Body of pancreas (tissue), 4 donors: ENCODE results near the gene GNAI2.

ENCODE experiments used
- POLR2A ChIP-seq, 3 donors: fragments of 450-650 bp; IDR thresholded peaks; one replicate each; pipeline ENCODE4 v1.6.1; 2016; ENCODE audit warnings: antibody characterized with exemption in 3 of 3, mild to moderate bottlenecking in 2 of 3
- TF ChIP-seq, protein P1 (sequence below), 7 experiments: fragments of 450-650 bp in 4 of 7; fragments of 200-600 bp in 3 of 7; sonication (generic) in 3 of 7; IDR thresholded peaks; one replicate each; pipeline ENCODE4 v1.5.1; 2016 to 2019; ENCODE audit warnings: antibody characterized with exemption in 7 of 7

DNA sequence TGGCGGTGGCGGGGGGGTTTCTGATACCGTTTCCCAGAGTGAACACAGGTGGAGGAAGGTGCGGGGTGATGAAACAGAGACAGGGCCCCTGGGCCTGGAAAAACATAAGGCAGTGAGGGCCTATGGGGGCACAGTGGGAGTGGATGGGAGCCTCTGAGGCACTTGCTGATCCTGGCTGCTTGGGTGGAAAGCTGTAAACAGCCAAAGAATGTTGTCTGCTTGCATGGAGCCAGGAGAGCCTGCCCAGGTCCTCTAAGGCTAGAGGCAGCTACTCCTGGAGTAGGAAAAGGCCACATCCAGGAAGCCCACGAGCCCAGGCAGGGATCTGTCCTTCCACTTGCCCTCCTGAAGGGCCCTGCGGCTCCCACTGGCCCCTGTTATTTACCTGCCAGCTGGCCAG, 30.0 kb downstream of the GNAI2 start:
- no peak for TF ChIP-seq POLR2A (IDR thresholded peaks at IDR 0.05)
- TF ChIP-seq, protein P1, sequence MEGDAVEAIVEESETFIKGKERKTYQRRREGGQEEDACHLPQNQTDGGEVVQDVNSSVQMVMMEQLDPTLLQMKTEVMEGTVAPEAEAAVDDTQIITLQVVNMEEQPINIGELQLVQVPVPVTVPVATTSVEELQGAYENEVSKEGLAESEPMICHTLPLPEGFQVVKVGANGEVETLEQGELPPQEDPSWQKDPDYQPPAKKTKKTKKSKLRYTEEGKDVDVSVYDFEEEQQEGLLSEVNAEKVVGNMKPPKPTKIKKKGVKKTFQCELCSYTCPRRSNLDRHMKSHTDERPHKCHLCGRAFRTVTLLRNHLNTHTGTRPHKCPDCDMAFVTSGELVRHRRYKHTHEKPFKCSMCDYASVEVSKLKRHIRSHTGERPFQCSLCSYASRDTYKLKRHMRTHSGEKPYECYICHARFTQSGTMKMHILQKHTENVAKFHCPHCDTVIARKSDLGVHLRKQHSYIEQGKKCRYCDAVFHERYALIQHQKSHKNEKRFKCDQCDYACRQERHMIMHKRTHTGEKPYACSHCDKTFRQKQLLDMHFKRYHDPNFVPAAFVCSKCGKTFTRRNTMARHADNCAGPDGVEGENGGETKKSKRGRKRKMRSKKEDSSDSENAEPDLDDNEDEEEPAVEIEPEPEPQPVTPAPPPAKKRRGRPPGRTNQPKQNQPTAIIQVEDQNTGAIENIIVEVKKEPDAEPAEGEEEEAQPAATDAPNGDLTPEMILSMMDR (IDR thresholded peaks at IDR 0.05): no peak
